OCI-LY1 (cell line): ENCODE results near the gene C8G.

Experiments used
- H2AFZ ChIP-seq: fragments of 200-600 bp; sonication (generic), shearing (Covaris generic); 2 replicates; pipeline ENCODE4 v1.6.0; 2014; ENCODE audit warnings: antibody characterized with exemption, mild to moderate bottlenecking, low read length
- H3F3A ChIP-seq: fragments of 200-600 bp; sonication (generic), shearing (Covaris generic); 2 replicates; pipeline ENCODE4 v1.6.0; 2014; ENCODE audit warnings: mild to moderate bottlenecking, antibody characterized with exemption, low read length, moderate library complexity; ENCODE audit not compliant: insufficient read depth
- H3K27ac ChIP-seq: fragments of 200-600 bp; sonication (generic); 2 replicates; pipeline ENCODE4 v1.5.1; 2014; ENCODE audit warnings: low read length, mixed run types, mild to moderate bottlenecking, low read depth; ENCODE audit not compliant: poor library complexity, severe bottlenecking
- H3K27me3 ChIP-seq: fragments of 200-600 bp; sonication (generic); 2 replicates; pipeline ENCODE4 v1.6.0; 2014; ENCODE audit warnings: antibody characterized with exemption, mild to moderate bottlenecking, low read length, moderate library complexity; ENCODE audit not compliant: insufficient read depth
- H3K36me3 ChIP-seq: fragments of 200-600 bp; sonication (generic); 2 replicates; pipeline ENCODE4 v1.6.1; 2014; ENCODE audit warnings: mild to moderate bottlenecking, antibody characterized with exemption, low read length, moderate library complexity, mixed read lengths; ENCODE audit not compliant: insufficient read depth
- H3K4me1 ChIP-seq: fragments of 200-600 bp; sonication (generic); 2 replicates; pipeline ENCODE4 v1.5.1; 2014; ENCODE audit warnings: mild to moderate bottlenecking, low read length, moderate library complexity; ENCODE audit not compliant: insufficient read depth, severe bottlenecking
- H3K4me2 ChIP-seq: fragments of 200-600 bp; sonication (generic), shearing (Covaris generic); 2 replicates; pipeline ENCODE4 v1.6.1; 2014; ENCODE audit warnings: low read length
- H3K4me3 ChIP-seq: fragments of 200-600 bp; sonication (generic); 2 replicates; pipeline ENCODE4 v1.5.1; 2014; ENCODE audit warnings: low read length, low read depth, mild to moderate bottlenecking, mixed read lengths; ENCODE audit not compliant: poor library complexity, severe bottlenecking
- H3K79me2 ChIP-seq: fragments of 200-600 bp; shearing (Covaris generic); 2 replicates; pipeline ENCODE4 v1.6.1; 2016; ENCODE audit warnings: mixed run types, low read length, mixed read lengths; ENCODE audit not compliant: insufficient read depth
- H3K9ac ChIP-seq: fragments of 200-600 bp; sonication (generic), shearing (Covaris generic); 2 replicates; pipeline ENCODE4 v1.6.1; 2014; ENCODE audit warnings: mild to moderate bottlenecking, low read length, mixed read lengths
- H3K9me2 ChIP-seq: fragments of 200-600 bp; sonication (generic), shearing (Covaris generic); 2 replicates; pipeline ENCODE4 v1.6.1; 2014; ENCODE audit warnings: low read depth, mild to moderate bottlenecking, low read length, mixed read lengths
- H3K9me3 ChIP-seq: fragments of 200-600 bp; shearing (Covaris generic); 2 replicates; pipeline ENCODE4 v1.6.1; 2014; ENCODE audit warnings: low read length, mixed read lengths
- H4K20me1 ChIP-seq: fragments of 200-600 bp; sonication (generic), shearing (Covaris generic); 2 replicates; pipeline ENCODE4 v1.6.0; 2016; ENCODE audit warnings: mild to moderate bottlenecking, low read length; ENCODE audit not compliant: insufficient read depth
- CTCF ChIP-seq: fragments of 200-600 bp; sonication (generic), shearing (Covaris generic); IDR thresholded peaks from 2 replicates; pipeline ENCODE4 v1.5.1; 2017; ENCODE audit warnings: mild to moderate bottlenecking, antibody characterized with exemption, low read length, moderate library complexity, mixed read lengths
- EZH2 ChIP-seq: fragments of 200-600 bp; sonication (generic), shearing (Covaris generic); IDR thresholded peaks from 2 replicates; pipeline ENCODE4 v1.8.0; 2017; ENCODE audit warnings: borderline replicate concordance, mixed run types, mild to moderate bottlenecking, antibody characterized with exemption, low read length, moderate library complexity, mixed read lengths

The C8G gene

DNA sequence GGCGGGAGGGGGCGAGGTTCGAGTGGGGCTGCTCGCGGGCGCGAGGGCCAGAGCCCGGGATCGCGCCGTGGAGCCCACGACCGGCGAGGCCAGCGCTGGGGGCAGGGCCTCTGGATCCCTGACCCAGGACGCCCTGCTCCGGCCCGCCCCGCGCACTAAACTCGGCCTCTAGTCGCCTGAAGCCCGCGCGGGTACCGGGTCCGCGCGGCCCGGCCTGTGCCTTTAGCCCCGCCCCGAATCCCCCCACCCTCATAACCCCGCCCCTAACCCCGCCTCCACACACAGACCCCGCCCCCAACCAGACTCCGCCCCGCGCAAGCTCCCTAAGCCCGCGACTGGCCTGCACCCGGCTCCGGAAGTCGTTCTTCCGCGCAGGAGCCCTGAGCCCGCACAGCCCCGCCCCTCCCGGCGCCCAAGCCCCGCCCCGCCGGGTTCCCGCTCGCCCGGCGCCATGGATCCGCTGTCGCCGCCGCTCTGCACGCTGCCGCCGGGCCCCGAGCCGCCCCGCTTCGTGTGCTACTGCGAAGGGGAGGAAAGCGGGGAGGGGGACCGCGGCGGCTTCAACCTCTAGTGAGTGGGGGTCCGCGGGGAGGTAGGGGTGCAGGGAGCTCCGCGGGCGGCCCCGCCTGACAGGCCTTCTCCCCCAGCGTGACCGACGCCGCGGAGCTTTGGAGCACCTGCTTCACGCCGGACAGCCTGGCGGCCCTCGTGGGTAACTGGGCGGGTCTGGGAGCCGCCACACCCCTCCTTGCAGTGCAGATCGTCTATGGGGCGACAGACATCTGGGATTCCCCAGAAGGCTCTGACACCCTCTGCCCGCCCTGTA, 47.2 kb downstream of the C8G start, which contains the start of gene PAXX:
Gene PAXX (plus strand): TSS at position 430 of the 826 bp plus-strand sequence. CDS start 22 bp downstream, at position 452.
- no peak for TF ChIP-seq EZH2
- no peak for TF ChIP-seq CTCF
- H3K9me2 ChIP-seq: no peaks in the 10 kb centered on the region
- no peaks in the 10 kb centered on the region for H4K20me1 ChIP-seq
- no peaks in the 10 kb centered on the region for H3K79me2 ChIP-seq
- H3K36me3 ChIP-seq: no peaks in the 10 kb centered on the region; the same call in 1 of the 2 replicates
- H3K9ac ChIP-seq: peak within 1 kb of the TSS; percentile 73
- peak within 1 kb of the TSS; percentile 85 for H3K4me3 ChIP-seq
- H3K4me1 ChIP-seq: peaks cover 20% of the 10 kb centered on the region
- no peaks in the 10 kb centered on the region for H3F3A ChIP-seq
- peak within 1 kb of the TSS; percentile 16 for H3K27ac ChIP-seq
- no peaks in the 10 kb centered on the region for H3K9me3 ChIP-seq
- H2AFZ ChIP-seq: no peak within 1 kb of the TSS
- peaks cover 15% of the 10 kb centered on the region; the same call in 1 of the 2 replicates for H3K27me3 ChIP-seq
- H3K4me2 ChIP-seq: peak within 1 kb of the TSS; percentile 94

DNA sequence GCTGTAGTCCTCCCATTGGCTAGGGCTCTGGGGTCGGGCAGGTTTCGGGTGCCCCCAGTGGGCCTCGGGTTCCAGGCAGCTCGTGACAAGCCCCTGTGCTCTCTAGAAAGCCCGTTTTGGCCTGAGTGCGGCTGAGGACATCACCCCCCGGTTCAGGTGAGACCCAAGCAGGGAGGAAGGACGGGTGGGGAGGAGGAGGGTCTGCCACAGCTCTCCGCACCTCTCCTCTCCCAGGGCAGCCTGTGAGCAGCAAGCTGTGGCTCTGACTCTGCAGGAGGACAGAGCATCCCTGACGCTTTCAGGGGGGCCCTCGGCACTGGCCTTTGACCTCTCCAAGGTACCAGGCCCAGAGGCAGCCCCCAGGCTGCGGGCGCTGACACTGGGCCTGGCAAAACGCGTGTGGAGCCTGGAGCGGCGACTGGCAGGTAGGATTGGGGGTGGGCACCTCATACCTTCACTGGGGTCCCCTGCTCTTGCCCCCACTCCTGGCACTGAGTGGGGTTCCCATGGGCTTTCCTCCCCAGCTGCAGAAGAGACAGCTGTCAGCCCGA, 47.9 kb downstream of the C8G start:
- Histone ChIP-seq H3K4me2 (peak overlapping the region; percentile 94), H3K9me3 (no peaks in the 10 kb centered on the region), H3K79me2 (no peaks in the 10 kb centered on the region), H3K9ac (peak overlapping the region; percentile 73), H3K4me3 (peak overlapping the region; percentile 85), H3K9me2 (no peaks in the 10 kb centered on the region), H3K27me3 (peaks cover 10% of the 10 kb centered on the region; the same call in 1 of the 2 replicates), H3K27ac (peak overlapping the region; percentile 16), H2AFZ (no peak overlapping the region), H4K20me1 (no peaks in the 10 kb centered on the region), H3F3A (no peaks in the 10 kb centered on the region), H3K36me3 (no peaks in the 10 kb centered on the region; the same call in 1 of the 2 replicates), H3K4me1 (peaks cover 20% of the 10 kb centered on the region)
- no peak for TF ChIP-seq CTCF
- TF ChIP-seq EZH2: no peak

GRCh38 chr9:136994180-136994887, 49.3 kb downstream of the C8G start:
- H3K36me3 ChIP-seq: no peaks in the 10 kb centered on the region; the same call in 1 of the 2 replicates
- no peak overlapping the region for H3K4me3 ChIP-seq
- H3K27me3 ChIP-seq: no peaks in the 10 kb centered on the region
- H2AFZ ChIP-seq: no peak overlapping the region
- peaks cover 20% of the 10 kb centered on the region for H3K4me1 ChIP-seq
- H3K9ac ChIP-seq: no peak overlapping the region
- no peak for TF ChIP-seq CTCF
- H3K79me2 ChIP-seq: no peaks in the 10 kb centered on the region
- no peaks in the 10 kb centered on the region for H4K20me1 ChIP-seq
- H3K9me3 ChIP-seq: no peaks in the 10 kb centered on the region
- H3K9me2 ChIP-seq: no peaks in the 10 kb centered on the region
- H3K27ac ChIP-seq: no peak overlapping the region
- H3F3A ChIP-seq: no peaks in the 10 kb centered on the region
- H3K4me2 ChIP-seq: no peak overlapping the region
